Heart right ventricle (tissue), 16 donors: Measurements from ENCODE around the gene ATP6V0D1. TPM values are rescaled to one million over a fixed set of nuclear protein-coding genes. Genes with fewer than 3 reads are reported as not detected.

Experiments
- ATAC-seq, 8 donors: fragments of 200-7000 bp; cut with Tn5 transposase; one replicate each; pipeline ENCODE4 v1.9.1; 2020; ENCODE audit warnings: mild to moderate bottlenecking in 8 of 8, moderate library complexity in 8 of 8, moderate number of reproducible peaks in 1 of 8
- DNase-seq, 2 donors: peaks; one replicate each; pipeline ENCODE4 v3.0.0-alpha.2; 2020
- H3K27ac ChIP-seq, 10 donors: fragments of 200-600 bp; sonication (generic) in 2 of 10; one replicate each; pipeline versions ENCODE4 v1.5.0 to v1.8.0; 2020 to 2022; ENCODE audit warnings: mild to moderate bottlenecking in 3 of 10
- H3K27me3 ChIP-seq, 7 donors: fragments of 200-600 bp; one replicate each; pipeline ENCODE4 v1.8.0; 2021 to 2022; ENCODE audit warnings: mild to moderate bottlenecking in 2 of 7
- H3K36me3 ChIP-seq, 9 donors: fragments of 200-600 bp; sonication (generic) in 1 of 9; one replicate each; pipeline versions ENCODE4 v1.5.0 to v1.8.0; 2020 to 2022; ENCODE audit warnings: mild to moderate bottlenecking in 2 of 9
- H3K4me1 ChIP-seq, 9 donors: fragments of 200-600 bp; sonication (generic) in 1 of 9; one replicate each; pipeline versions ENCODE4 v1.5.0 to v1.8.0; 2020 to 2022; ENCODE audit warnings: mild to moderate bottlenecking in 4 of 9
- H3K4me3 ChIP-seq, 10 donors: fragments of 200-600 bp; sonication (generic) in 2 of 10; one replicate each; pipeline versions ENCODE4 v1.5.0 to v1.8.0; 2020 to 2022; ENCODE audit warnings: mild to moderate bottlenecking in 7 of 10, moderate library complexity in 2 of 10
- H3K9me3 ChIP-seq, 11 donors: fragments of 200-600 bp in 10 of 11; sonication (generic) in 2 of 11; one replicate each; pipeline versions ENCODE4 v1.5.0 to v1.8.0; 2013 to 2022; ENCODE audit warnings: mild to moderate bottlenecking in 2 of 11, control low read depth in 1 of 11, moderate library complexity in 1 of 11
- WGBS, 2 donors: extraction: QIAGEN DNeasy Blood & Tissue Kit; methylation state at CpG; one replicate each; pipeline ENCODE4 v1.1.7; 2013; ENCODE audit warnings: inconsistent platforms in 1 of 2; 5-methylcytosine and 5-hydroxymethylcytosine counted together
- intact Hi-C, 10 donors: fragments of 100-400 bp; cut with DNase I; formaldehyde crosslinking; loops; one replicate each; pipeline versions ENCODE4 v1.11.1 to v1.14.2; 2022
- polyA plus RNA-seq, 2 donors: library from polyadenylated mRNA; stranded (reverse); fragments of 200-250 nt; gene quantifications; one replicate each; pipeline ENCODE4 v1.2.3, GENCODE V29; 2013
- total RNA-seq, 10 donors: library from RNA; stranded (reverse); fragmentation: NEBNext Ultra II Directional in 3 of 10; extraction: Animal tissue kit (Norgen Biotek cat#: 25700) in 3 of 10; gene quantifications; one replicate each; pipeline versions ENCODE4 v1.2.1 to v1.2.4, GENCODE V29; 2021 to 2023
- TF ChIP-seq, protein P1 (sequence below), 9 donors: fragments of 200-600 bp; sonication (generic) in 2 of 9; IDR thresholded peaks; one replicate each; pipeline versions ENCODE4 v1.5.0 to v1.8.0; 2021 to 2022; ENCODE audit warnings: antibody characterized with exemption in 9 of 9, mild to moderate bottlenecking in 5 of 9, moderate library complexity in 1 of 9
- donor health status: Arrhythmogenic right ventricular cardiomyopathy.
- donor health status: ischemic (EF 13 %, LVEDD 7.1; RV severe dilation, severe dysfunction).
- donor health status: healthy with polysubstance abuse.
- donor health status: DM: no; HTN: yes; CAD: no.
- donor health status: DM: no; HTN: no; CAD: no.
- donor health status: ischemic (EF 25% LVEDD 6.9; RV normal size, moderate dysfunction).
- donor health status: ischemic (EF 25% LVEDD 5.7; RV mildly dilated, moderate dysfunction).
- donor health status: healthy.
- donor health status: DM: yes; HTN: yes; CAD: no.
- donor health status: Ischemic cardiomyopathy.
- donor health status: ischemic (EF 35%, LVEDD 5.7; RV mildly dilated, moderate dysfunction).
- donor health status: nonischemic (EF 11% LVEDD 7.7; RV severe dilation, severe dysfunction).
- donor health status: DM: yes; HTN: yes; CAD: no.
- donor health status: PGD.
- donor health status: ischemic (EF 29% LVEDD 5.4; RV normal size, mild dysfunction).
- donor health status: nonischemic (EF 23%, LVEDD 6.1; RV moderate dilation, normal function).

The ATP6V0D1 gene
- total and polyA plus RNA-seq, 12 donors: 12.8 to 84.7 (median 67.5) TPM

DNA sequence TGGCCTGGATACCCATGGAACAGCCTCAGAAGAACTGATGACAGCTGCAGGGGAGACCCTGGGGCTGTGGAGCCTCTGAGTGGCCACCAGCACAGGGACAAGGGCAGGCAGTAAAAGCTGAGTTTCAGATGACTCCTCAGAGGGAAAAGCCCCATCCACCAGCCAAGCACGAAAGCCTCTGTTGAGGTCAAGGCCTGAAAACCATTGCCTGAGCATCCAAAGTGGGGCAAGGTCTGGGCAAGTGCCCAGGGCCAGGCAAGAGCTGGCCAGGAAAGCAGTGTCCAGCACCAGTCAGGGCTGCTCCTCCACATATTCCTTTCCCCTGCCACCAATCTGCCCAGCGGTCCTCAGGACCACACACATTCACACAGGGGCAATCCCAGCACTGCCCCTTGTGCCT, 16.4 kb downstream of the ATP6V0D1 start:
- H3K36me3 ChIP-seq: peaks cover 0 to 20% (median 0%) of the 10 kb centered on the region in 9 donors
- DNase-seq: no peak
- intact Hi-C loops: loop anchor here in 7 of 10 donors (2.0 to 10.0 kb wide), 6 partner anchors 36 to 100 kb away; no protein-coding TSS in a partner anchor
- no peak for ATAC-seq
- no peak overlapping the region for H3K27ac ChIP-seq
- 88 to 96% methylated on average over 2 of the region's 2 CpGs for WGBS, 2 donors
- no peak overlapping the region for H3K4me3 ChIP-seq
- H3K9me3 ChIP-seq: no peaks in the 10 kb centered on the region
- TF ChIP-seq, protein P1, sequence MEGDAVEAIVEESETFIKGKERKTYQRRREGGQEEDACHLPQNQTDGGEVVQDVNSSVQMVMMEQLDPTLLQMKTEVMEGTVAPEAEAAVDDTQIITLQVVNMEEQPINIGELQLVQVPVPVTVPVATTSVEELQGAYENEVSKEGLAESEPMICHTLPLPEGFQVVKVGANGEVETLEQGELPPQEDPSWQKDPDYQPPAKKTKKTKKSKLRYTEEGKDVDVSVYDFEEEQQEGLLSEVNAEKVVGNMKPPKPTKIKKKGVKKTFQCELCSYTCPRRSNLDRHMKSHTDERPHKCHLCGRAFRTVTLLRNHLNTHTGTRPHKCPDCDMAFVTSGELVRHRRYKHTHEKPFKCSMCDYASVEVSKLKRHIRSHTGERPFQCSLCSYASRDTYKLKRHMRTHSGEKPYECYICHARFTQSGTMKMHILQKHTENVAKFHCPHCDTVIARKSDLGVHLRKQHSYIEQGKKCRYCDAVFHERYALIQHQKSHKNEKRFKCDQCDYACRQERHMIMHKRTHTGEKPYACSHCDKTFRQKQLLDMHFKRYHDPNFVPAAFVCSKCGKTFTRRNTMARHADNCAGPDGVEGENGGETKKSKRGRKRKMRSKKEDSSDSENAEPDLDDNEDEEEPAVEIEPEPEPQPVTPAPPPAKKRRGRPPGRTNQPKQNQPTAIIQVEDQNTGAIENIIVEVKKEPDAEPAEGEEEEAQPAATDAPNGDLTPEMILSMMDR (IDR thresholded peaks at IDR 0.05): no peak
- peaks cover 22 to 86% (median 66%) of the 10 kb centered on the region in 9 donors for H3K4me1 ChIP-seq
- no peaks in the 10 kb centered on the region for H3K27me3 ChIP-seq

DNA sequence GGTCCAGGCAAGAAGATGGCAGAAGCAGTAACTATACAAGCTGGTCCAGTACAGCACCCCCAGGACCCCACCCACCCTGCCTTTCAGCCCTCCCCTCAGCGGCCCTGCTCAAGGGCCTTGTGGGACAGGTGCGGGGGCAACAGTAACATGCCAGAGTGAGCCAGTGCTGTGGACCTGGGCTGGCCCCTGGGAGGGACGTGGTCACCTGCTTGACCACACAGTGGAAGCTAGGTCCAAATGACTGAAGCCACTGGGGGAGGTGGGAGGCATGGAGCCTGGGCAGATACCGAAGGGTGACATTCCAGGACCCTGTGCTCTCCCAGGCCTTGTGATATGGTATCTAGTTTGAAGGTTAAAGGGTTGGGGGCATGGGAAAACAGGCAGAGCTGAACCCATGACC, 17.3 kb downstream of the ATP6V0D1 start:
- Histone ChIP-seq H3K27ac (no peak overlapping the region), H3K36me3 (peaks cover 0 to 20% (median 0%) of the 10 kb centered on the region in 9 donors), H3K4me1 (peaks cover 31 to 86% (median 72%) of the 10 kb centered on the region in 9 donors), H3K4me3 (no peak overlapping the region), H3K27me3 (no peaks in the 10 kb centered on the region), H3K9me3 (no peaks in the 10 kb centered on the region)
- ATAC-seq (no peak), DNase-seq (no peak)
- WGBS, 2 donors: 81 to 96% methylated on average over 4 of the region's 4 CpGs
- intact Hi-C loops: loop anchor here in 7 of 10 donors (2.0 to 10.0 kb wide), 6 partner anchors 35 to 99 kb away; no protein-coding TSS in a partner anchor
- TF ChIP-seq, protein P1 (IDR thresholded peaks at IDR 0.05): no peak

DNA sequence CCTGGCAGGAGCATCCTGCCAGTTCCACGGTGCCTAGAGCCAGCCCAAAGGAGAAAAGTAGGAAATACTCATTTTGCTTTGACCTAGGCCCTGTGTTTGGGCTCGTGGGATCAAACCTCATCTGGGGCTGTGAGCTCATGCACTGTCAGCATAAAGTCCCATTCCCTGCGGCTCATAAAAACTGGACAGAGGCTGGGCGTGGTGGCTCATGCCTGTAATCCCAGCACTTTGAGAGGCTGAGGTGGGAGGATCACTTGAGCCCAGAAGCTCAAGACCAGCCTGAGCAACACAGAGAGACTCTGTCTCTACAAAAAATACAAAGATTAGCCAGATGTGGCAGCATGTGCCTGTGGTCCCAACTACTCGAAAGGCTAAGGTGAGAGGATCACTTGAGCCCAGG, 17.9 kb downstream of the ATP6V0D1 start:
- H3K9me3 ChIP-seq: no peaks in the 10 kb centered on the region
- H3K4me1 ChIP-seq: peaks cover 37 to 86% (median 75%) of the 10 kb centered on the region in 9 donors
- H3K36me3 ChIP-seq: peaks cover 0 to 20% (median 0%) of the 10 kb centered on the region in 9 donors
- H3K4me3 ChIP-seq: no peak overlapping the region
- TF ChIP-seq, protein P1 (IDR thresholded peaks at IDR 0.05): no peak
- DNase-seq (no peak), ATAC-seq (no peak)
- intact Hi-C loops: loop anchor here in 5 of 10 donors (5.0 to 10.0 kb wide), 3 partner anchors 36 to 98 kb away; no protein-coding TSS in a partner anchor
- H3K27ac ChIP-seq: no peak overlapping the region
- WGBS, 2 donors: 75 to 87% methylated on average over 5 of the region's 5 CpGs
- H3K27me3 ChIP-seq: no peaks in the 10 kb centered on the region

DNA sequence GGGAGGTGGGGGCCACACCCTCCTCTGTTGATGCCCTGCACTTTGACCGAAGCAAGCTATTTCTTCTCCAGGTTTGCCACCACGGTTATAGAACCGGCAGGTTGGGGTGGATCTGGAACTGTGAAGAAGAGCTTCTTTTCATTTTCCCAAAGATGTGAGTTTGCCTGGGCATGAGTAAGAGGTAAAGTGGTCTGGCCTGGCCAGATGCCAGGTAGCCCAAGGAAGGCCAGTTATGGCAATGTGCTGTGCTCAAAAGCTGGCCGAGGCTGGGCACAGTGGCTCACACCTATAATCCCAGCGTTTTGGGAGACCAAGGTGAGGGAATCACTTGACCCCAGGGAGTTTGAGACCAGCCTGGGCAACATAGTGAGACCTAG, 18.7 kb downstream of the ATP6V0D1 start:
- H3K4me1 ChIP-seq: peaks cover 45 to 87% (median 79%) of the 10 kb centered on the region in 9 donors
- H3K9me3 ChIP-seq: no peaks in the 10 kb centered on the region
- TF ChIP-seq, protein P1 (IDR thresholded peaks at IDR 0.05): no peak
- peaks cover 0 to 24% (median 0%) of the 10 kb centered on the region in 9 donors for H3K36me3 ChIP-seq
- ATAC-seq: no peak
- intact Hi-C loops: loop anchor here in 5 of 10 donors (5.0 to 10.0 kb wide), 3 partner anchors 35 to 97 kb away; no protein-coding TSS in a partner anchor
- no peak overlapping the region for H3K27ac ChIP-seq
- DNase-seq: no peak
- H3K4me3 ChIP-seq: no peak overlapping the region
- H3K27me3 ChIP-seq: no peaks in the 10 kb centered on the region
- 96 to 97% methylated on average over 5 of the region's 5 CpGs for WGBS, 2 donors
